IMR-90 (cell line): Measurements from ENCODE around the gene OR51S1. TPM values are rescaled to one million over a fixed set of nuclear protein-coding genes. Genes with fewer than 3 reads are reported as not detected.

Experiments used
- ATAC-seq: fragments of 200-7000 bp; cut with Tn5 transposase; 2 replicates; pipeline ENCODE4 v1.9.1; 2020; ENCODE audit warnings: low read depth, mild to moderate bottlenecking, moderate library complexity
- BruUV-seq: library from RNA; stranded (reverse); fragments of 400-500 nt; replicated peaks from 2 replicates; lab custom pipeline; 2021; lab: Mats Ljungman, UMichigan
- CTCF ChIA-PET: fragments of 300-600 bp; formaldehyde crosslinking; extraction: SDS; loops from one replicate; lab custom pipeline; 2021; ENCODE audit warnings: antibody characterized with exemption; lab: Yijun Ruan, JAX
- POLR2A ChIA-PET: fragments of 300-600 bp; sonication (Branson Sonifier 250); formaldehyde crosslinking; loops from one replicate; lab custom pipeline; 2022; ENCODE audit warnings: antibody characterized with exemption; ENCODE audit not compliant: unreplicated experiment; lab: Charles Lee
- DNase-seq: peaks from one replicate; pipeline ENCODE4 v3.0.0; 2013
- H2AFZ ChIP-seq: replicated peaks from 2 replicates; pipeline ENCODE3; 2013; ENCODE audit warnings: low read length, mild to moderate bottlenecking; ENCODE audit not compliant: poor library complexity
- H2AK5ac ChIP-seq: 2 replicates; pipeline ENCODE4 v1.6.1; 2013; ENCODE audit warnings: low read depth, low read length, inconsistent platforms
- H2AK9ac ChIP-seq: replicated peaks from 2 replicates; pipeline ENCODE3; 2013; ENCODE audit warnings: mild to moderate bottlenecking, low read depth, low read length, moderate library complexity; ENCODE audit not compliant: poor library complexity
- H2BK120ac ChIP-seq: 2 replicates; pipeline ENCODE4 v1.6.1; 2013; ENCODE audit warnings: low read depth, low read length, inconsistent platforms
- H2BK15ac ChIP-seq: 3 replicates; pipeline ENCODE4 v1.6.1; 2013; ENCODE audit warnings: low read depth, low read length, inconsistent platforms
- H2BK20ac ChIP-seq: 2 replicates; pipeline ENCODE4 v1.6.1; 2013; ENCODE audit warnings: low read depth, mild to moderate bottlenecking, inconsistent platforms, low read length, moderate library complexity
- H2BK5ac ChIP-seq: 2 replicates; pipeline ENCODE4 v1.6.1; 2013; ENCODE audit warnings: mild to moderate bottlenecking, low read depth, low read length, inconsistent platforms; ENCODE audit not compliant: poor library complexity, severe bottlenecking
- H3K14ac ChIP-seq: replicated peaks from 2 replicates; pipeline ENCODE4 v1.6.1; 2013; ENCODE audit warnings: low read depth, low read length, inconsistent platforms
- H3K18ac ChIP-seq: 2 replicates; pipeline ENCODE4 v1.6.1; 2013; ENCODE audit warnings: low read depth, low read length, control low read depth
- H3K23ac ChIP-seq: 2 replicates; pipeline ENCODE4 v1.6.1; 2013; ENCODE audit warnings: low read depth, low read length, inconsistent platforms
- H3K27ac ChIP-seq: 2 replicates; pipeline ENCODE4 v1.5.1; 2013; ENCODE audit warnings: mild to moderate bottlenecking, control low read depth, low read length; ENCODE audit not compliant: insufficient read depth
- H3K27me3 ChIP-seq: 2 replicates; pipeline ENCODE4 v1.6.1; 2013; ENCODE audit warnings: low read length; ENCODE audit not compliant: control insufficient read depth, insufficient read depth
- H3K36me3 ChIP-seq: 2 replicates; pipeline ENCODE4 v1.6.1; 2013; ENCODE audit warnings: low read length, mixed read lengths; ENCODE audit not compliant: control insufficient read depth, insufficient read depth
- H3K4ac ChIP-seq: 2 replicates; pipeline ENCODE4 v1.6.1; 2013; ENCODE audit warnings: low read depth, low read length, inconsistent platforms
- H3K4me1 ChIP-seq: 2 replicates; pipeline ENCODE4 v1.6.1; 2013; ENCODE audit warnings: low read length, mixed read lengths; ENCODE audit not compliant: control insufficient read depth, insufficient read depth
- H3K4me2 ChIP-seq: 2 replicates; pipeline ENCODE4 v1.6.1; 2013; ENCODE audit warnings: low read depth, mild to moderate bottlenecking, control low read depth, low read length, moderate library complexity
- H3K4me3 ChIP-seq: 2 replicates; pipeline ENCODE4 v1.5.1; 2013; ENCODE audit warnings: low read depth, mild to moderate bottlenecking, control low read depth, low read length, moderate library complexity; ENCODE audit not compliant: insufficient read depth
- H3K56ac ChIP-seq: 2 replicates; pipeline ENCODE4 v1.6.1; 2013; ENCODE audit warnings: low read length, inconsistent platforms; ENCODE audit not compliant: insufficient read depth; ENCODE audit errors: extremely low read depth
- H3K79me1 ChIP-seq, 2 experiments: 2 replicates each; pipeline ENCODE4 v1.6.1; 2013; ENCODE audit warnings: low read length in 2 of 2, inconsistent platforms in 1 of 2, low read depth in 1 of 2
- H3K9ac ChIP-seq: 2 replicates; pipeline ENCODE4 v1.6.1; 2013; ENCODE audit warnings: low read depth, low read length, control low read depth
- H3K9me1 ChIP-seq: 2 replicates; pipeline ENCODE4 v1.6.1; 2013; ENCODE audit warnings: low read length, inconsistent platforms; ENCODE audit not compliant: insufficient read depth
- H3K9me3 ChIP-seq: 2 replicates; pipeline ENCODE4 v1.6.1; 2013; ENCODE audit warnings: low read length; ENCODE audit not compliant: control insufficient read depth, insufficient read depth
- H4K20me1 ChIP-seq: 2 replicates; pipeline ENCODE4 v1.6.1; 2013; ENCODE audit warnings: low read length, inconsistent platforms; ENCODE audit not compliant: insufficient read depth
- H4K5ac ChIP-seq: 2 replicates; pipeline ENCODE4 v1.6.1; 2013; ENCODE audit warnings: mild to moderate bottlenecking, low read depth, low read length, control low read depth
- H4K8ac ChIP-seq, 2 experiments: 2 replicates each; pipeline ENCODE4 v1.6.1; 2013; ENCODE audit warnings: low read depth in 2 of 2, low read length in 2 of 2, control low read depth in 1 of 2, inconsistent platforms in 1 of 2
- H4K91ac ChIP-seq: 2 replicates; pipeline ENCODE4 v1.6.1; 2013; ENCODE audit warnings: low read depth, low read length, inconsistent platforms; ENCODE audit not compliant: insufficient read depth
- BHLHE40 ChIP-seq: fragments of 150-350 bp; IDR thresholded peaks from 2 replicates; pipeline ENCODE4 v1.6.1; 2016; ENCODE audit warnings: mild to moderate bottlenecking, low read depth, low read length
- CEBPB ChIP-seq: IDR thresholded peaks from 2 replicates; pipeline ENCODE4 v1.6.1; 2012; ENCODE audit warnings: low read depth, low read length, improper control_type of control experiment
- CHD1 ChIP-seq: IDR thresholded peaks from 2 replicates; pipeline ENCODE4 v1.6.1; 2012; ENCODE audit warnings: low read depth, low read length, improper control_type of control experiment
- CTCF ChIP-seq: conservative IDR thresholded peaks from 2 replicates; pipeline ENCODE4 v1.5.1; 2012; ENCODE audit warnings: mild to moderate bottlenecking, low read depth, low read length, improper control_type of control experiment
- ELK1 ChIP-seq: fragments of 150-350 bp; IDR thresholded peaks from 2 replicates; pipeline ENCODE4 v1.6.1; 2016; ENCODE audit warnings: low read depth, mild to moderate bottlenecking, low read length, moderate library complexity, borderline replicate concordance
- FOS ChIP-seq: fragments of 150-350 bp; IDR thresholded peaks from 2 replicates; pipeline ENCODE4 v1.6.1; 2016; ENCODE audit warnings: low read depth, low read length
- MAFK ChIP-seq: IDR thresholded peaks from 2 replicates; pipeline ENCODE4 v1.6.1; 2012; ENCODE audit warnings: low read depth, low read length, improper control_type of control experiment
- MAZ ChIP-seq: IDR thresholded peaks from 2 replicates; pipeline ENCODE4 v1.6.1; 2012; ENCODE audit warnings: low read depth, mild to moderate bottlenecking, low read length, improper control_type of control experiment, moderate library complexity, borderline replicate concordance
- MXI1 ChIP-seq: IDR thresholded peaks from 2 replicates; pipeline ENCODE4 v1.6.1; 2012; ENCODE audit warnings: low read depth, mild to moderate bottlenecking, low read length, moderate library complexity, borderline replicate concordance
- NFE2L2 ChIP-seq: fragments of 150-350 bp; IDR thresholded peaks from 2 replicates; pipeline ENCODE4 v1.6.1; 2016; ENCODE audit warnings: low read depth, mild to moderate bottlenecking, low read length
- POLR2A ChIP-seq: IDR thresholded peaks from 2 replicates; pipeline ENCODE4 v1.6.1; 2012; ENCODE audit warnings: mild to moderate bottlenecking, low read depth, low read length
- RAD21 ChIP-seq: IDR thresholded peaks from 2 replicates; pipeline ENCODE4 v1.6.1; 2012; ENCODE audit warnings: low read length, improper control_type of control experiment
- RCOR1 ChIP-seq: IDR thresholded peaks from 2 replicates; pipeline ENCODE4 v1.6.1; 2012; ENCODE audit warnings: mild to moderate bottlenecking, low read length, improper control_type of control experiment; ENCODE audit not compliant: insufficient replicate concordance
- RFX5 ChIP-seq: IDR thresholded peaks from 2 replicates; pipeline ENCODE4 v1.8.0; 2012; ENCODE audit warnings: low read depth, mild to moderate bottlenecking, low read length, moderate library complexity
- SMC3 ChIP-seq: fragments of 150-350 bp; IDR thresholded peaks from 2 replicates; pipeline ENCODE4 v1.6.1; 2016; ENCODE audit warnings: low read depth, mild to moderate bottlenecking, antibody characterized with exemption, low read length, moderate library complexity
- USF2 ChIP-seq: fragments of 150-350 bp; IDR thresholded peaks from 2 replicates; pipeline ENCODE4 v1.6.1; 2017; ENCODE audit warnings: mild to moderate bottlenecking, antibody characterized with exemption, low read length, low read depth
- WGBS, 2 experiments: methylation state at CpG; one replicate each; pipeline versions ENCODE4 v1.1.5 to v1.1.7; 2013; ENCODE audit warnings: missing lambda C conversion rate in 2 of 2; ENCODE audit not compliant: insufficient read length in 1 of 2; ENCODE audit errors: extremely low coverage in 2 of 2; 5-methylcytosine and 5-hydroxymethylcytosine counted together
- dilution Hi-C: fragments of 300-500 bp; cut with HindIII; formaldehyde crosslinking; loops from one replicate; pipeline ENCODE4 v1.14.3; 2018; ENCODE audit warnings: low sequenced_read_pairs; ENCODE audit not compliant: unreplicated experiment
- in situ Hi-C: fragments of 300-500 bp; cut with MboI; formaldehyde crosslinking; loops from 3 replicates; pipeline ENCODE4 v1.14.3; 2019; ENCODE audit warnings: low sequenced_read_pairs, inconsistent platforms, mixed read lengths
- intact Hi-C: fragments of 100-400 bp; cut with micrococcal nuclease; formaldehyde crosslinking; loops from 2 replicates; pipeline ENCODE4 v1.10.0; 2022
- polyA plus RNA-seq, 3 experiments: library from polyadenylated mRNA; depleted of rRNA; stranded (reverse); fragments of >200 nt; gene quantifications; 2 replicates each; pipeline ENCODE4 v1.2.3, GENCODE V29; 2012; ENCODE audit warnings: low replicate concordance in 1 of 3
- total RNA-seq: library from RNA; depleted of rRNA; stranded (reverse); fragments of >200 nt; gene quantifications from 2 replicates; pipeline ENCODE4 v1.2.3, GENCODE V29; 2012

Gene OR51S1
- total and polyA plus RNA-seq, 2 of the 4 experiments (the other 2 are of a cell fraction), result not detected

- no peak overlapping the region for H3K4me2 ChIP-seq
- no peak overlapping the region for H3K18ac ChIP-seq
- H3K36me3 ChIP-seq, result no peaks in the 10 kb centered on the region
- no peak overlapping the region for H2AK9ac ChIP-seq
- H3K4me1 ChIP-seq, result no peaks in the 10 kb centered on the region
- ChIA-PET POLR2A (no interaction called here), CTCF (no interaction called here)
- no peak for DNase-seq
- TF ChIP-seq RCOR1 (no peak), MAZ (no peak), MAFK (no peak), CTCF (no peak), BHLHE40 (no peak), RAD21 (no peak), POLR2A (no peak), CHD1 (no peak), NFE2L2 (no peak), ELK1 (no peak), SMC3 (no peak), FOS (no peak), CEBPB (no peak), USF2 (no peak), RFX5 (no peak), MXI1 (no peak)
- H3K9ac ChIP-seq, result no peak overlapping the region
- no peak overlapping the region for H2AK5ac ChIP-seq
- in situ Hi-C loops, result no loop called here
- no peaks in the 10 kb centered on the region for H3K9me1 ChIP-seq
- H4K20me1 ChIP-seq, result no peaks in the 10 kb centered on the region
- no peak overlapping the region for H2BK120ac ChIP-seq
- H3K23ac ChIP-seq, result no peak overlapping the region
- H3K9me3 ChIP-seq, result no peaks in the 10 kb centered on the region
- H3K27ac ChIP-seq, result no peak overlapping the region
- H4K5ac ChIP-seq, result no peak overlapping the region
- no peaks in the 10 kb centered on the region for H3K27me3 ChIP-seq
- no peak overlapping the region for H3K4me3 ChIP-seq
- intact Hi-C loops, result no loop called here
- no peak overlapping the region for H3K56ac ChIP-seq
- BruUV-seq, result no TSS peak
- dilution Hi-C loops, result no loop called here
- no peak overlapping the region for H2BK5ac ChIP-seq
- H2AFZ ChIP-seq, result no peak overlapping the region
- H2BK15ac ChIP-seq, result no peak overlapping the region
- no CpG with 5 or more reads among the region's 1 CpG for WGBS, 2 experiments
- no peaks in the 10 kb centered on the region for H3K79me1 ChIP-seq
- H3K14ac ChIP-seq, result no peak overlapping the region
- H3K4ac ChIP-seq, result no peak overlapping the region
- no peak overlapping the region for H4K91ac ChIP-seq
- H2BK20ac ChIP-seq, result no peak overlapping the region
- no peak overlapping the region for H4K8ac ChIP-seq
- no peak for ATAC-seq
Measured at GRCh38 chr11:4865855-4866254, 16.8 kb upstream of the OR51S1 start.
